HL-60 (cell line): ENCODE data around the gene GRIK1.

ENCODE experiments used
- CTCF ChIP-seq: IDR thresholded peaks from one replicate; pipeline ENCODE4 v1.5.1; 2011; ENCODE audit warnings: low read length, control low read depth, inconsistent platforms; ENCODE audit not compliant: insufficient read depth
- REST ChIP-seq: IDR thresholded peaks from 2 replicates; pipeline ENCODE4 v1.6.1; 2012; ENCODE audit warnings: low read depth; ENCODE audit not compliant: insufficient replicate concordance
- SPI1 ChIP-seq: IDR thresholded peaks from 2 replicates; pipeline ENCODE4 v1.6.1; 2012; ENCODE audit warnings: low read depth, mild to moderate bottlenecking, borderline replicate concordance

- TF ChIP-seq CTCF (no peak), SPI1 (no peak), REST (no peak)
These were observed 356.3 kb downstream of the GRIK1 start for GRCh38 chr21:29583424-29583924.
